PC-9 (cell line): Measurements from ENCODE around the gene BCL3. TPM values are rescaled to one million over a fixed set of nuclear protein-coding genes. Genes with fewer than 3 reads are reported as not detected.
"Not testable (repeated sequence)": the region's sequence is repeated elsewhere in the genome, so short reads cannot be mapped to it uniquely, and the experiment has no call there.

Source experiments
- BruUV-seq: library from RNA; stranded (reverse); fragments of 400-500 nt; replicated peaks from 2 replicates; lab custom pipeline; 2021; lab: Mats Ljungman, UMichigan
- CTCF ChIA-PET: fragments of 300-600 bp; sonication (Branson Sonifier 250); formaldehyde crosslinking; loops from one replicate; lab custom pipeline; 2022; ENCODE audit warnings: antibody characterized with exemption; lab: Charles Lee
- POLR2A ChIA-PET: fragments of 300-600 bp; sonication (Branson Sonifier 250); formaldehyde crosslinking; loops from one replicate; lab custom pipeline; 2022; ENCODE audit warnings: antibody characterized with exemption; ENCODE audit not compliant: unreplicated experiment; lab: Charles Lee
- DNase-seq, 2 experiments: peaks; one replicate each; pipeline versions ENCODE4 v3.0.0 to v3.0.0-alpha.2; 2015 to 2022; ENCODE audit warnings: mixed read lengths in 1 of 2
- H2AFZ ChIP-seq: fragments of 200-600 bp; sonication (generic); 2 replicates; pipeline ENCODE4 v1.8.1; 2017; ENCODE audit warnings: antibody characterized with exemption
- H3F3A ChIP-seq: fragments of 200-600 bp; sonication (generic); 2 replicates; pipeline ENCODE4 v1.8.1; 2017; ENCODE audit warnings: antibody characterized with exemption, mild to moderate bottlenecking, low read depth; ENCODE audit not compliant: insufficient read depth
- H3K27ac ChIP-seq: fragments of 200-600 bp; sonication (generic); 2 replicates; pipeline ENCODE4 v1.6.1; 2016; ENCODE audit warnings: mixed run types
- H3K27me3 ChIP-seq: fragments of 200-600 bp; sonication (generic); 2 replicates; pipeline ENCODE4 v1.6.1; 2016; ENCODE audit warnings: low read depth, mixed run types; ENCODE audit not compliant: insufficient read depth
- H3K36me3 ChIP-seq: fragments of 200-600 bp; sonication (generic); 2 replicates; pipeline ENCODE4 v1.6.1; 2016; ENCODE audit warnings: low read depth, mixed run types
- H3K4me1 ChIP-seq: fragments of 200-600 bp; sonication (generic); replicated peaks from 2 replicates; pipeline ENCODE4 v1.6.1; 2016; ENCODE audit warnings: mixed run types; ENCODE audit not compliant: insufficient read depth
- H3K4me2 ChIP-seq: fragments of 200-600 bp; sonication (generic); 2 replicates; pipeline ENCODE4 v1.6.1; 2017; ENCODE audit warnings: mixed run types
- H3K4me3 ChIP-seq: fragments of 200-600 bp; sonication (generic); 2 replicates; pipeline ENCODE4 v1.6.1; 2016; ENCODE audit warnings: mixed run types
- H3K79me2 ChIP-seq: fragments of 200-600 bp; sonication (generic); 2 replicates; pipeline ENCODE4 v1.6.1; 2017; ENCODE audit warnings: low read depth, mixed run types
- H3K9me2 ChIP-seq: fragments of 200-600 bp; sonication (generic); 2 replicates; pipeline ENCODE4 v1.8.1; 2017; ENCODE audit warnings: mild to moderate bottlenecking; ENCODE audit not compliant: insufficient read depth
- H3K9me3 ChIP-seq: fragments of 200-600 bp; sonication (generic); 2 replicates; pipeline ENCODE4 v1.8.1; 2016; ENCODE audit warnings: low read depth; ENCODE audit not compliant: insufficient read depth
- H4K20me1 ChIP-seq: fragments of 200-600 bp; sonication (generic); 2 replicates; pipeline ENCODE4 v1.8.1; 2017; ENCODE audit not compliant: insufficient read depth
- CTCF ChIP-seq: fragments of 200-600 bp; sonication (generic); conservative IDR thresholded peaks from 2 replicates; pipeline ENCODE4 v1.6.1; 2017; ENCODE audit warnings: mixed run types, antibody characterized with exemption, mild to moderate bottlenecking, moderate library complexity
- EZH2 ChIP-seq: fragments of 200-600 bp; sonication (generic); IDR thresholded peaks from 2 replicates; pipeline ENCODE4 v1.8.0; 2017; ENCODE audit warnings: antibody characterized with exemption, low read depth
- intact Hi-C: fragments of 100-400 bp; cut with micrococcal nuclease; formaldehyde crosslinking; loops from one replicate; pipeline ENCODE4 v1.10.0; 2022; ENCODE audit not compliant: unreplicated experiment
- total RNA-seq: library from RNA; stranded (reverse); gene quantifications from 2 replicates; pipeline ENCODE4 v1.2.3, GENCODE V29; 2021

The BCL3 gene
- total RNA-seq, 1 experiment from 2014 or later: 36.1 TPM

- DNase-seq: no peak
- TF ChIP-seq EZH2 (no peak), CTCF (no peak)
- Histone ChIP-seq H3K27me3 (no peaks in the 10 kb centered on the region), H3K4me1 (peaks cover 57% of the 10 kb centered on the region), H3F3A (peaks cover 69% of the 10 kb centered on the region), H3K4me2 (peak overlapping the region; percentile 82), H3K79me2 (peaks cover 42% of the 10 kb centered on the region), H3K27ac (peak overlapping the region; percentile 42), H4K20me1 (peaks cover 11% of the 10 kb centered on the region), H2AFZ (no peak overlapping the region), H3K4me3 (peak overlapping the region; percentile 56; the same call in 1 of the 2 replicates), H3K36me3 (peaks cover 35% of the 10 kb centered on the region; the same call in 1 of the 2 replicates), H3K9me3 (no peaks in the 10 kb centered on the region), H3K9me2 (no peaks in the 10 kb centered on the region)
- intact Hi-C loops: loop anchor here (10.0 kb wide), 1 partner anchor 176 kb away; the partner anchor contains the start of gene CLPTM1
- POLR2A ChIA-PET: no interaction called here
- CTCF ChIA-PET: no interaction called here
- BruUV-seq: TSS peak; percentile 40
Measured at GRCh38 chr19:44779150-44779549, 30.6 kb downstream of the BCL3 start.

DNA sequence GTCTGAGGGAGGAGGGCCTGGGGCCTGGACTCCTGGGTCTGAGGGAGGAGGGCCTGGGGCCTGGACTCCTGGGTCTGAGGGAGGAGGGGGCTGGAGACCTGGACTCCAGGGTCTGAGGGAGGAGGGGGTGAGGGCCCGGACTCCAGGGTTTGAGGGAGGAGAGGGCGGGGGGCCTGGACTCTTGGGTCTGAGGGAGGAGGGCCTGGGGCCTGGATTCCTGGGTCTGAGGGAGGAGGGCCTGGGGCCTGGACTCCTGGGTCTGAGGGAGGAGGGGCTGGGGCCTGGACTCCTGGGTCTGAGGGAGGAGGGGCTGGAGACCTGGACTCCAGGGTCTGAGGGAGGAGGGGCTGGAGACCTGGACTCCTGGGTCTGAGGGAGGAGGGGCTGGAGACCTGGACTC, 33.2 kb downstream of the BCL3 start:
- DNase-seq, H3K4me3 ChIP-seq, POLR2A ChIA-PET, CTCF ChIA-PET, H3K9me3 ChIP-seq, BruUV-seq, H2AFZ ChIP-seq, H3K4me2 ChIP-seq, H3K9me2 ChIP-seq, H3K27me3 ChIP-seq: not testable (repeated sequence)
- Histone ChIP-seq H3K79me2 (peaks cover 46% of the 10 kb centered on the region), H4K20me1 (peaks cover 18% of the 10 kb centered on the region), H3F3A (peaks cover 69% of the 10 kb centered on the region), H3K36me3 (peaks cover 57% of the 10 kb centered on the region; the same call in 1 of the 2 replicates), H3K4me1 (peaks cover 39% of the 10 kb centered on the region), H3K27ac (peak overlapping the region; percentile 40; the same call in 1 of the 2 replicates)
- intact Hi-C loops: loop anchor here (5.0 kb wide), 1 partner anchor 276 kb away; no protein-coding TSS in a partner anchor

- Histone ChIP-seq H3K4me3 (no peak overlapping the region), H3K36me3 (peaks cover 59% of the 10 kb centered on the region; the same call in 1 of the 2 replicates), H3K9me2 (no peaks in the 10 kb centered on the region), H4K20me1 (peaks cover 18% of the 10 kb centered on the region), H3K27me3 (no peaks in the 10 kb centered on the region), H3K79me2 (peaks cover 44% of the 10 kb centered on the region), H3K4me1 (peaks cover 32% of the 10 kb centered on the region), H2AFZ (no peak overlapping the region), H3K9me3 (no peaks in the 10 kb centered on the region), H3K27ac (0 out of 2 replicates have a peak overlapping the region, but pooled peaks have one; percentile 40), H3K4me2 (no peak overlapping the region), H3F3A (peaks cover 62% of the 10 kb centered on the region)
- intact Hi-C loops: loop anchor here (5.0 kb wide), 1 partner anchor 275 kb away; no protein-coding TSS in a partner anchor
- BruUV-seq: no TSS peak
- POLR2A ChIA-PET: interaction anchor here (0.6 to 0.7 kb wide), 2 partner anchors 28 to 538 kb away, joined by 3 to 18 read pairs; no protein-coding TSS in a partner anchor
- no peak for DNase-seq
- no peak; the same call in 1 of the 2 replicates for TF ChIP-seq CTCF
- TF ChIP-seq EZH2: no peak
- CTCF ChIA-PET: interaction anchor here (0.5 to 0.7 kb wide), 2 partner anchors 12 to 62 kb away, joined by 3 read pairs; no protein-coding TSS in a partner anchor
Measured at GRCh38 chr19:44782729-44783128, 34.2 kb downstream of the BCL3 start.
